Epithelial cell of proximal tubule (primary cell): ENCODE results near the gene CCNT2. TPM values are rescaled to one million over a fixed set of nuclear protein-coding genes. Genes with fewer than 3 reads are reported as not detected.
"Not testable (repeated sequence)": the region's sequence is repeated elsewhere in the genome, so short reads cannot be mapped to it uniquely, and the experiment has no call there.

Experiments
- DNase-seq: peaks from one replicate; pipeline ENCODE4 v3.0.0-alpha.2; 2011; ENCODE audit warnings: low read depth
- H3K4me3 ChIP-seq: 2 replicates; pipeline ENCODE4 v1.5.1; 2011; ENCODE audit warnings: low read depth, mild to moderate bottlenecking, low read length
- CTCF ChIP-seq: conservative IDR thresholded peaks from 2 replicates; pipeline ENCODE4 v1.5.1; 2012; ENCODE audit warnings: low read depth, mild to moderate bottlenecking, low read length
- total RNA-seq: library from RNA; depleted of rRNA; stranded (reverse); fragments of >200 nt; gene quantifications from 2 replicates; pipeline ENCODE4 v1.2.3, GENCODE V29; 2015

The CCNT2 gene
- total RNA-seq, 1 donor from 2014 or later, result 18.5 TPM

- no peak for TF ChIP-seq CTCF
- DNase-seq, result no peak
- no peak overlapping the region for H3K4me3 ChIP-seq
These were observed 56.8 kb downstream of the CCNT2 start for GRCh38 chr2:134975281-134976009.

GRCh38 chr2:134976074-134976702 lies 57.6 kb downstream of the CCNT2 start:
- DNase-seq, result no peak
- no peak overlapping the region for H3K4me3 ChIP-seq
- TF ChIP-seq CTCF, result no peak

GRCh38 chr2:134977104-134977503 lies 58.5 kb downstream of the CCNT2 start:
- DNase-seq, H3K4me3 ChIP-seq: not testable (repeated sequence)

- no peak overlapping the region for H3K4me3 ChIP-seq
- no peak for DNase-seq
- no peak for TF ChIP-seq CTCF
These were observed 60.6 kb downstream of the CCNT2 start for GRCh38 chr2:134979221-134979620.

GRCh38 chr2:134980639-134981038 lies 62.0 kb downstream of the CCNT2 start:
- no peak for TF ChIP-seq CTCF
- H3K4me3 ChIP-seq, result no peak overlapping the region
- no peak for DNase-seq

GRCh38 chr2:134982603-134983002 lies 64.0 kb downstream of the CCNT2 start:
- DNase-seq, result no peak
- no peak for TF ChIP-seq CTCF
- H3K4me3 ChIP-seq, result no peak overlapping the region

- no peak overlapping the region for H3K4me3 ChIP-seq
- TF ChIP-seq CTCF, result no peak
- DNase-seq, result no peak
These were observed 66.4 kb downstream of the CCNT2 start for GRCh38 chr2:134985061-134985460.
